Measurements from ENCODE around the gene KBTBD4.
"Not testable (repeated sequence)": the region's sequence is repeated elsewhere in the genome, so short reads cannot be mapped to it uniquely, and the experiment has no call there.

The KBTBD4 gene

DNA sequence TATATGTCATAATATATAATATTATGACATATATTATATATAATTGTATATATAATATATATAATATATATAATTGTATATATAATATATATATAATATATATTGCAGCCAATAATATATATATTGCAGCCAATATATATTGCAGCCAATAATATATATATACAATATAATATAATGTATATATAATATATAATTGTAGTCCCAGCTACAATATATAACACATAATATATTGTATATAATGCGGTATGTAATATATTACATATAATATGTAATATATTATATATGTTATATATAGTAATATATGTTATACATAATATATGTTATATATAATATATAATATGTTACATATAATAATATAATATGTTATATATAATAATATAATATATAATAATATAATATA lies 20.1 kb downstream of the KBTBD4 start:
- DNase-seq (ENCODE audit: low read depth) = no peak

DNA sequence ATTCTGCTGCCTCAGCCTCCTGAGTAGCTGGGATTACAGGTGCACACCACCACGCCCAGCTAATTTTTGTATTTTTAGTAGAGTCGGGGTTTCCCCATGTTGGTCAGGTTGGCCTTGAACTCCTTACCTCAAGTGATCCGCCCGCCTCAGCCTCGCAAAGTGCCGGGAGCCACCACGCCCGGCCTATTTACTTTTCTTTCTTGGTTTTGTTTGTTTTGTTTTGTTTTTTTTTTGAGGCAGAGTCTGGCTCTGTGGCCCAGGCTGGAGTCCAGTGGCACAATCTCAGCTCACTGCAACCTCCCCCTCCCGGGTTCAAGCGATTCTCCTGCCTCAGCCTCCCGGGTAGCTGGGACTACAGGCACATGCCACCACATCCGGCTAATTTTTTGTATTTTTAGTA lies 21.8 kb downstream of the KBTBD4 start:
- DNase-seq (ENCODE audit: low read depth) = not testable (repeated sequence)

DNA sequence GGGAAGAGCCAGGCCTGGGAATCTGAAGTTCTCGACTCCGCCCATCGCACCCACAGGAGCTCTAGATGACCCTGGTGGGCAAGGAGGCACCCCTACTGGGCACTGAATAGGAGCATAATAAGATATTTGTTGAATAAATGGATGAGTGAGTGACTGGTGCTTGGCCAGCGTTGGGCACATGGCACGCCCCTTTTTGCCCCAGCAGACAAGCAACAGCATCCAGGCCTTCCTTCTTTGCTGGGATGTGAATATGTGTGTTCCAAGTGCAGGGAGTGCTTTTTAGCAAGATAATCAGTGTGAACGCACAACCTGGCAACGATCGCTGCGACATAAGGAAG lies 25.4 kb downstream of the KBTBD4 start:
- DNase-seq (ENCODE audit: low read depth) = no peak

DNA sequence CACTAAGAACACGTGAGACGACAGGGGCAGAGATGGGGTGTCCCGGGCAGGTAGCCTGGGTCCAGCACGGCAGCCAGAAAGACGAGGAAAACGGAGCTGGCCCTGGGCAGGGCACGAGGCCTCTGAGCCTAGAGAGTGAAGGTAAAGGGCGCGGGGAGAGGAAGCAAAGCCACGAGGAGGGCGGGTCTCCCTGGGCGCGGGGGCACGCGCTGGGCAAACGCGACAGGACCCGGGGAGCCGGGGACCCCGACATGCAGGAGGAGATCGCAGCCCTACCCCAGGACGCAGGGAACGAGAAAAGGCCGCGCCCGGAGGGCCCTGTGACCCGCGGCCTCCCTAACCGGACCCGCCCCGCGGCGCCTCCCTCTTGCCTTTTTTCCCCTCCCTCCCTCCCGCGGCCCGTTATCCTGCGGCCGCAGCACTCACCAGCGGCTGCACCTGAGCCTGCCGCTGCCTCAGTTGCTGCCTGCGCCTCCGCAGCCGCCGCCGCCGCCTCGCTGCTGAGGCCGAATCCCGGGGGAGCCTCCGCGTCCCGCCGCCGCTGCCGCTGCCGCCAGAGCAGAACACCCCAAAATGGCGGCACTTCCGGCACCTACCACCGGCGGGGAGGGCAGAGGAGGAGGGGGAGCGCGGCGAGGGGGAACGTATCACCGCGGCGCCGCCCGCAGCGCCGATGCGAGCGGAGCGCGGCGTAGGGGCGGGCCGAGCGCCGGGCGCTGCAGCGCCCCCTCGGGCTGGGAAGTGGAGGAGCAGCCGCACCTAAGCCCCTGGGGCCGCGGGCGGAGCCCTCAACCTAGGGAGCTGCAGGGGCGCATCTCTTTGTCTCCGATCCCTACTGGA lies 26.0 kb downstream of the KBTBD4 start, which contains the start of gene CELF1:
Gene CELF1, minus strand, starts transcription at position 567 of the 840 bp plus-strand sequence. CDS start 53,609 bp downstream, outside the sequence.
- peak; percentile 93 for DNase-seq (ENCODE audit: low read depth)

DNA sequence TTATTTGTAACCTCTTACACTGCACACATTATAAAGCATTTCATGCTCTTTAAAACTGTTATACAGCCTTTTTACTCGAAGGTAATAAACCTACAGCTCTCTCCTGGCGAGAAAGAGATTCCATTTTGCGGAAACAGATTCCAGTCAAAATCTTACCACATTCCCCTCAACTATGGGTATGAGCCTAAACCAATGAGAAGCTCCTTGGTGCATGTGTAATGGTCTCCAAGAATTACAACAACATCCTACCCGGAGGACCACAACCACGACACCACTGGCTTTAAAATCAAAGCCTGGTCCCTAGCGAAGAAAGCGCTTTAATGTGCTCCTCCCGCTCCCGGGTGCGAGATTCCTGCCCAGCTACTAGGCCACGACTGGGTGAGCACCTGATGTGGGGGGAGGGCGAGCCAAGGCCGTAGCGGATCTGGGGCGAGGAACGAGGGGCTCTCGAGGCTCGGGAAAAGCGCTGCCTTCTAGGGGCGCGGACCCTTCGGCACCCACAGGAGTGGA lies 26.7 kb downstream of the KBTBD4 start:
- DNase-seq (ENCODE audit: low read depth) = peak; percentile 66

DNA sequence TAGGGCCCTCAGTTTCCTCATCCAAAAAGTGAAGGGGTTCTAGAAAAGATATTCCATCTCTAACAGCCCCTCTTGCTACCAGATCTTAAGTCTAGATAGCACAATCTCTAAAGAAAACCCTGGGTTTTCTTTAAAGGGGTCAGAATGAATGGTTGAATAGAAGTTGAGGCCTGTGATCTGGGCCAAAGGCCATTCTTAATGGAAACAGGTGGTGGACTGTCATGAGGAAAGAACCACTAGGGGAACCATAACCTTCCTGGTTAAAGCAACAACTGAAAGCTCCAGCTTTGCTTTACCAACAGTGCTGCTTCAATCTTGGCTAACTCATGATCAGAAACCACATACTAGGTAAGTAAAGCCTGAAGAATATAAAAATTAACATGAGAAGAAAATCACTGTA lies 27.7 kb downstream of the KBTBD4 start:
- peak; percentile 64 for DNase-seq (ENCODE audit: low read depth)

DNA sequence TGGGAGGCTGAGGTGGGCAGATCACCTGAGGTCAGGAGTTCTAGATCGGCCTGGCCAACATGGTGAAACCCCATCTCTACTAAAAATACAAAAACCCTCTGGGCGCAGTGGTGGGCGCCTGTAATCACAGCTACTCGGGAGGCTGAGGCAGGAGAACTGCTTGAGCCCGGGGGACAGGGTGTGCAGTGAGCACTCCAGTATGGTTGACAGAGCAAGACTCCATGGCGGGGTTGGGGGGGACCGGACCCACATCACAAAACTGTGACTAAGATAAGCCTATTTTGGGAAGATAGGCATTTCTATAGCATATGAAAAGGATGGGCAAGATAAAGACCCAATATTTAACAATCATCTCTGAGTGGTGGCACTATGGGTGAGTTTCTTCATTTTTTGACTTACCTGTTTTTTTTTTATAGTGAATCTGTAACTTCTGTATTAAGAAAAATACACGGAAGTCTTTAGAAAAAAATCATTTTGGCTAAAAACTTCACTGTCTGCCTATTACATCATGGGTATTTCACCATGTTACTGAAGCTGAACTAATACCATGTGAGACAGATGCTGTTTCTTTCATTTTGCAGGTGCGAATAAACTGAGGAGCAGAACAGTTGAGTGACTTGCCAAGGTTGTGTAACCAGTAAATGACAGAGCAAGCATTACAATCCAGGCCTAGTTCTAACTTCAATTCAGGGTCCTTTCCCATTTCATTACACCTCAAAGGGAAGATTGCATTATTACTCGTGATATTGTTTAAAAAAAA lies 28.3 kb downstream of the KBTBD4 start:
- DNase-seq (ENCODE audit: low read depth) = no peak

DNA sequence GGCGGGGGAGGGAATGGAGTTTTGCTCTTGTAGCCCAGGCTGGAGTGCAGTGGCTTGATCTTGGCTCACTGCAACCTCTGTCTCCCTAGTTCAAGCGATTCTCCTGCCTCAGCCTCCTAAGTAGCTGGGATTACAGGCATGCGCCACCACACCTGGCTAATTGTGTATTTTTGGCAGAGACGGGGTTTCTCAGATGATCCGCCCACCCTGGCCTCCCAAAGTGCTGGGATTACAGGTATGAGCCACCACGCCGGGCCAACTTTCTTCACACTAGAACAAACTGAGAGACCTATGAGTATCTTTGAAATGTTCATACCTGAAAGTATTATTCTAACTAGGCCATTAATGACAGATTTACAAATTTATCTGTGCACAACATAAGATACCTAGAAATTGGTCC lies 32.5 kb downstream of the KBTBD4 start:
- DNase-seq (ENCODE audit: low read depth) = not testable (repeated sequence)

DNA sequence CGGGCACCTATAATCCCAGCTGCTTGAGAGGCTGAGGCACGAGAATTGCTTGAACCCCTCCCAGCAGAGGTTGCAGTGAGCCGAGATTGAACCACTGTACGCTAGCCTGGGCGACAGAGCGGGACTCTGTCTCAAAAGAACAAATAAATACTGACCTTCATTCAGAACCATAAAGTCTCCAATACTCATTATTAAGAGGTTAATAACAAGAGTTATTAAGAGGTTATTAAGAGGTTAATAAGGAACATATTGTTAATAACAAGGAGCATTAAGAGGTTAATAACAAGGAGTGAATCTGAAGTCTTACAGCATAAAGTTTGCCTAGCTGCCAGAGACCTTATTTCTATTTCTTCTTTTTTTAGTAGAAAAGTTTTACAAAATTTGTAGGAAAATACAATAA lies 33.5 kb downstream of the KBTBD4 start:
- no peak for DNase-seq (ENCODE audit: low read depth)

DNA sequence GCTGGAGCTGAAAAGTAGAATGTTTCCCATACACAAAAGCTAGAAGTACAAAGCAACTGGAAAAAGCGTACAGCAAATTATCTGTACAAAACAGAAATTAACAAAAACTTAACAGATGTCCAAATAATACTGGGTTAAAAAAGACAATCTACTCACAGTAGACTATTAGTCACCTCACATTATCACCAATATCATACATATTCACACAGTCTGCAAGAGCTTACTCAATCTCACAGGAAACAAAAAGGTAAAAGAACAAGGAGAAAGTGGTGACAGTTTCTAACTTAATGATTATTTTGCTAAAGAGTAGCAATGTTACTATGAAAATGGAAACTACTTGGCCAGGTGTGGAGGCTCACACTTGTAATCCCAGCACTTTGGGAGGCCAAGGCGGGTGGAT lies 37.7 kb downstream of the KBTBD4 start:
- peak; percentile 33 for DNase-seq (ENCODE audit: low read depth)

DNA sequence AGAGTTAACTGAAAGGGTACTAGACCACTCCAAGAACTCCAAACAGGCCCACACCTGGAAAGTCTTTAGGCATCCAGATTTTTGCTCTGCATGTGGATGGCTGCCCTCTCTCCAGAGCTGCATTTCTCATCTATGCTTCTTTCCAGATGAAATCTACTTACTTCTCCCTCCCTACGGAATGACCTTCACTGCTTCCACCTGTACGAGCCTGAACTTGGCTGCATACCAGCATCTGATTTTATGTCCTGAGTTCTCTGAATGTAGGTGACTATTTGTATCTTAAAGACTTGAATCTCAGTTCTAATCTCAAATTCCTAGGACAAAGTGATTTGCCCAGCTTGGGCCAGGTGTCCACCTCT lies 39.1 kb downstream of the KBTBD4 start:
- DNase-seq (ENCODE audit: low read depth) = no peak

DNA sequence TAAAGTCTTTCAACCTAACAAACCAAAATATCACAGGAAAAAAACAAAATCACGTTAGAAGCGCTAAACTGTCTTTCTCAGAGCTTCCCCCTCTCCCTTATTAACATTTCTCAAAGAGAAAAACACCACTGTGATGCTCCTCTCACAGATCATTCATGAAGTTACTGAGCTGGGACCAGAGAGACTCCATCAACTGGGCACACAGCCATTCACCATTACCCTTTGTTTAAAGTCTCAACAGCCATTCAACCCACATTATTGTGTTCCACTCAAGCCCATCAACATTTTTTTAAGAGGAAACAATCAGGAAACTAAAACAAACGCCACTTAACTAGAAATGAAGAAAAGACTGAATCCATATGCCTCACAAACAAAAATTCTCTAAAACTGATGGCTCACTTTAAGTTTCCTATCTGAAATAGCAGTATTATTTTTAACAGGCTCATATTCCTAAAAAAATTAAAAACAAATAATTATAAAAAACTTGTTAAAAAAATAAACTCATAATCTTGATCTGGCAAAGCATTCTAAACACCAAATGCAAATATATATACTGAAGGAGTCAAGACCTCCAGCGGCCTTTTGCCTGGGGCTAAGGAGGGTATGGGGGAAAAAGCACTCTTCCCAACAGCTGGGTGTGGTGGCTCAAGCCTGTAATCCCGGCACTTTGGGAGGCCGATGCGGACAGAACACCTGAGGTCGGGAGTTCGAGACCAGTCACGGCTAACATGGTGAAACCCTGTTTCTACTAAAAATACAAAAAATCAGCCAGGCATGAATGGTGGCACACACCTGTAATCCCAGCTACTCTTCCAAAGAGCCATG lies 39.8 kb downstream of the KBTBD4 start:
- DNase-seq (ENCODE audit: low read depth) = no peak

DNA sequence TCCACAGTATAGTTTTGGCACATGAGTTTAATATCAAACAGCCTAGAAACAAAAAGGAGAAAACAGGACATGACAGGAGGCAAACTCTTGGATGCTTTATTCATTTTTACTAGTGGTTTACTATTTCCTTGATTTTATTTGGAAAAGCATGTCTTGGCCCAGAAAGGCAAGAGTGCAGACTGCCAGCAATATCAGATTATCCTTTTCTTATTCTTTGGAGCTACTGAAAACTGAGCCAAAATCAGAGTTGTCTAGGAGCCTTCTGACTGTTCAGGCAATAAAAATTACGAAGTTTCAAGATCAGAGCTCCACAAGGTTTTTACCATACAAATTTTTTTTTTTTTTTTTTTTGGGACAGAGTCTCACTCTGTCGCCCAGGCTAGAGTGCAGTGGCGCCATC lies 41.9 kb downstream of the KBTBD4 start:
- DNase-seq (ENCODE audit: low read depth) = no peak

DNA sequence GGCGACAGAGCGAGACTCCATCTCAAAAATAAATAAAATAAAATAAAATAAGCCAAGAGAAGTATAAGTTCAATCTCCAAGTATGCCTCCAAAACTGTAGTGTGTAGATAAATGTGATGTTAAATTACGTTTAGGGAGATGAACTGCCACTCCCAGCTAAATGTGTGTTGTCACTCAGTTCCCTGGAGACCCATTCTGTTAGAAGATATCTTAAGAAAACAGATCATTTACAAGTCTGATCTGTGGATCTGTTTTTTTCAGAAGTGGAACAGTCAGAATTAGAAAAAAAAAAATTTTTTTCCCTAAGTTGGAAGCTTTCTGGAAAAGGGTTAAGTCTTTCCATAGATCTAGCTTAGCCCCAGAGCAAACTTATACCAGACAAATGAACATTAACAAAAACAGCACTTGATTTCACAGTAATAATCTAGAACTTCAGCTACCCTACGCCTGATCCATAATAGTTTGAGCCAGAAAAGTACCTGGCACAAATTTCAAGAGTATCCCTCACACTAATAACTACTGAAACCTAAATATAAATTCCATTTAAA lies 44.0 kb downstream of the KBTBD4 start:
- no peak for DNase-seq (ENCODE audit: low read depth)

DNA sequence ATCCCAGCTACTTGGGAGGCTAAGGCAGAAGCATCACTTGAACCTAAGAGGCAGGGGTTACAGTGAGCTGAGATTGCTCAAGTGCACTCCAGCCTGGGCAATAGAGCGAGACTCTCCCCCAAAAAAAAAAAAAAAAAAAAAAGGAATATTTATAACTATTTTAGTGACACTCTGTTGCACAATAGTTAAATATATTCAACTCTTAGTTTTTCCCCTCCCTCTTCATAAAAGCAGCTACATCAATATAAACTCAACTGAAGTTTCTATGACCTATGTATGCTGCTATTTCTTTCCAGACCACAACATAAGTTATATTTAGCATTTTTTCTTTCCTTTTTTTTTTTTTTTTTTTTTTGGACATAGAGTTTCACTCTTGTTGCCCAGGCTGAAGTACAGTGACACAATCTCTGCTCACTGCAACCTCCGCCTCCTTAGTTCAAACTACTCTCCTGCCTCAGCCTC lies 45.0 kb downstream of the KBTBD4 start:
- peak; percentile 46 for DNase-seq (ENCODE audit: low read depth)

DNA sequence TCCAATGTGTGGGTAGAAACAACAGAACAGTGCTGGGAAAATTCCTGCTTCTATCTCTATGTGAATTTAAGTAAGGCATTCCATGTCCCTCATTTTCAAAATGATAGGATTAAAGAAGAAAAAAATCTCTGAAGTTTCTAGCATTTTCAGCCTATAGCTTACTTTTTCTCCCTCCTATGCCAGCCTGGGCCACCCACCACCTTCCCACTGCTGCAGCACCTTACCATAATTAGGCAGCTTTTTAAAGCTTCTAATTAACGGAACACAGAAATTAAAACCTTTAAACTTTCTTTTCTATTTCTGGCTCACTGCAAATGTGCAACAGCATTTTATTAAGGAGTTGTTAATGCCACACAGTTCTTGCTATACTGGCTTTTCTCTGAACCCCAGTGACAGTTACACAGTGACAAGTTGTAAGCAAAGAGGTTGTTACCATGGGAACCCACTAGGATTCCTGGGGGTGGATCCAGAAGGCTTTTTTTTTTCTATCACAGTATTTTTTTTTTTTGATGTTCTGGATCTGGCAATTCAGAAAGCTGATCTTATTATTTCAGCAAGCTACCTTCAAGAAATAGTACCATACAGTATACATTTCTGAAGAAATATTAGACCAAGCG lies 46.1 kb downstream of the KBTBD4 start:
- no peak for DNase-seq (ENCODE audit: low read depth)

DNA sequence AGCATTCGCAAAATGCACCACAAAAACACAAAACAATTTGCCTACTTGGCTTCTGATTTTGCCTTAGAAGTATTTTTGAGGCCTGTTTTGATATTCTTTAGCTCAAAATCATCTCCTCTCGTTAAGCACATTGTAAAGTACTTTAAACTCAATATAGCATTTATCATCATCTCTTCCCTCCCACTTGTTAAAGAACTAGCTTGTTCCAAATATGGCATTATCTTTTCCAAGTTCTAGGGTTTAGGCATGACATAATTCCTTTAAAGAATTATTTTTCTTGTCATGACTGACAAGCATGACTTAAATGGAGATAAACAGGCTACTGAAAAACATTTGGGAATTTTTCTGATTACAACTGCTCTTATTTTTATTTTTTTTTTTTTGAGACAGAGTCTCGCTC lies 47.1 kb downstream of the KBTBD4 start:
- DNase-seq (ENCODE audit: low read depth) = no peak

DNA sequence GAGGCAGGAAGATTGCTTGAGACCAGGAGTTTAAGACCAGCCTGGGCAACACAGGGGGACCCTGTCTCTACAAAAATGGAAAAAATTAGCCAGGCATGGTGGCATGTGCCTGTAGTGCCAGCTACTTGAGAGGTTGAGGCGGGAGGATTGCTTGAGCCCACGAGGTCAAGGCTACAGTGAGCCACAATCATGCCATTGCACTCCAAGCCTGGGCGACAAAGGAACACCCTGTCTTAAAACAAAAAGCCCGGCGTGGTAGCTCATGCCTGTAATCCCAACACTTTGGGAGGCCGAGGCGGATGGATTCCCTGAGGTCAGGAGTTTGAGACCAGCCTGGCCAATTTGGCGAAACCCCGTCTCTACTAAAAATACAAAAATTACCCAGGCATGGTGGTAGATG lies 48.0 kb downstream of the KBTBD4 start:
- not testable (repeated sequence) for DNase-seq (ENCODE audit: low read depth)

DNA sequence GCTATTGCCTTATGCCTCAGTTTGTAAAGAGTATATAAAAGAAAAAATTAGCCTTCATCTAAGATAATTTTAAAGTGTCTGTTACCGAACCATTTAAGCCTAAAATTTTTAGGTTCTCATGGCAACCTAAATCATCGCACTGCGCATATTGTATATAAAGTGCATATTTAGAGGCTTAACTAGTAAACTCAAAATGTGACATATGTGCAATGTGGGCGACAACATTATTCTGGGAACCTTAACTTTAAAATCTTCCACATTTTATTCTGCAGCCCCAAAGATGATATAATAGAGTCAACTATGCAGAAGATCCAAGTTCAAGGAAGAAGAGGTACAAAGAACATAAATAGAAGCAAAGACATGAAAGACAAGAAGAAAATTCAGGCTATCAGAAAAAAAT lies 48.8 kb downstream of the KBTBD4 start:
- DNase-seq (ENCODE audit: low read depth) = no peak

DNA sequence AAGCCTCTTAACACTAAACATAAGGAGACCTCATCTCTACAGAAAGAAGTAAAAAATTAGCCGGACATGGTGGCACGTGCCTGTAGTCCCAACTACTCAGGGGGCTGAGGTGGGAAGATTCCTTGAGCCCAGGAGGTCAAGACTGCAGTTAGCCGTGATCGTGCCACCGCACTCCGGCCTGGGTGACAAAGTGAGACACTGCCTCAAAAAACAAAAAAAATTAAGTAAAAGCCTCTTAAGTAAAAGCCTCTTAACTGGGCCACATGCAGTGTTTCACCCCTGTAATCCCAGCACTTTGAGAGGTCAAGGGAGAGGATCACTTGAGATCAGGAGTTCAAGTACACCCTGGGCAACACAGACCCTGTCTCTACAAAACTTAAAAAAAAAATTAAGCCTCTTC lies 51.6 kb downstream of the KBTBD4 start:
- DNase-seq (ENCODE audit: low read depth) = no peak

DNA sequence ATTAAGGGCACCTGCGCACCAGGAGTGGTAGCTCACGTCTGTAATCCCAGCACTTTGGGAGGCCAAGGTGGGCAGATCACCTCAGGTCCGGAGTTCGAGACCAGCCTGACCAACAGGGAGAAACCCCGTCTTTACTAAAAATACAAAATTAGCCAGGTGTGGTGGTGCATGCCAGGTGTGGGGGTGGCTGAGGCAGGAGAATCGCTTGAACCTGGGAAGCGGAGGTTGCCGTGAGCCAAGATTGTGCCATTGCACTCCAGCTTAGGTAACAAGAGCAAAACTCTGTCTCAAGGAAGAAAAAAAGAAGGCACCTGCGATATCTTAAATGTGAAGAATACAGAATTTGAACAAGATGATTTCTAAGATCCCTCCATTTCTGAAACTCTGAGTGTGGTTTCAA lies 52.7 kb downstream of the KBTBD4 start:
- DNase-seq (ENCODE audit: low read depth) = not testable (repeated sequence)

All from ELR (cell line).